Measurements from ENCODE around the gene TMBIM4. TPM values are rescaled to one million over a fixed set of nuclear protein-coding genes. Genes with fewer than 3 reads are reported as not detected.
A peak's percentile ranks its signal among the peaks of the same experiment; 100 is the strongest.

The TMBIM4 gene
- total and polyA plus RNA-seq, 2 donors (not counting 3 experiments of a cell fraction or from before 2014, with no cell fraction given) = 74.1 to 370 TPM

DNA sequence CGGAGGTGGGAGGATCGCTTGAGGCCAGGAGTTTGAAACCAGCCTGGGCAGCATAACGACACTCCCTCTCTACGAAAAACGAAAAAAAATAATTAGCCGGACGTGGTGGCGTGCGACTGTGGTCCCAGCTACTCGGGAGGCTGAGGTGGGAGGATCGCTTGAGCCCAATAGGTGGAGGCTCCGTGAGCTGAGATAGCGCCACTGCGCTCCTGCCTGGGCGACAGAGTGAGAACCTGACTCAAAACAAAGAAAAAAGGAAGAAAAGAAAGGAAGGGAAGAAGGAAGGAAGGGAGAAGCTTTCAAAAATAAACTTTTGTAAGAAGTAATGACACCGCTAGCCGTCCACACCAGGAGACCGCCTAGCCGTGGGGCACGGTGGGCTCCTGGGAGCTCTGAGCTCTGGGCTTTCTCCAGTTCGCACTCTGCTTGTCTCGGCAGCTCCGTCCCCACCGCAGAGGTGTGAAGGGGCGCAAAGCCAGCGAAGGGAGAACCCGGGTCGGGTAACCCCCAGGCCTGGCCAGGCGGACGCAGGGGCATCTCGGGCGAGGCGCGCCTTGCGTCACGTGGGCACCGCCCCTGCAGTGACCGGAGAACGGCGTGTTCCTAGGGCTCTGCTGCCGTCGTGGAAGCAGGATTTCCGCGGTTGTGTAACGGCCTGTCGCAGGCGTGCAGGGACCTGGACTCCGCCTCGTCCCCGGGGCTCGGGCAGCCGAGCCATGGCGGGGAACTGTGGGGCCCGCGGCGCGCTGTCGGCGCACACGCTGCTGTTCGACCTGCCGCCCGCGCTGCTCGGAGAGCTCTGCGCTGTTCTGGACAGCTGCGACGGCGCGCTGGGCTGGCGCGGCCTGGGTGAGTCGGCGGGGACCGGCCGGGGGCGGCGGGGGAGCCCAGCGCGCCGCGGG is 19.0 kb upstream of the TMBIM4 start, which contains the start of gene IRAK3:
TSS of gene IRAK3 (plus strand) at position 631 of the 902 bp plus-strand sequence. CDS start at position 717, 86 bp downstream.
- Histone ChIP-seq H3K36me3 (ENCODE audit: control insufficient read depth in 2 of 2, extremely low read depth in 1 of 2, insufficient read depth in 2 of 2, low read length in 2 of 2) (no peaks in the 10 kb centered on the region), H3K27me3 (ENCODE audit: control insufficient read depth in 2 of 2, insufficient read depth in 2 of 2, low read length in 2 of 2) (peaks cover 0 to 3% of the 10 kb centered on the region in 2 experiments), H3K9ac (replicated peaks; ENCODE audit: extremely low read depth, insufficient read depth, low read length) (peak within 1 kb of the TSS; percentile 57), H3K4me2 (ENCODE audit: insufficient read depth, low read length) (peak within 1 kb of the TSS; percentile 94), H4K20me1 (replicated peaks; ENCODE audit: control insufficient read depth, extremely low read depth, insufficient read depth, low read length) (no peaks in the 10 kb centered on the region), H3K4me1 (ENCODE audit: control insufficient read depth, extremely low read depth, insufficient read depth, low read length) (peaks cover 20% of the 10 kb centered on the region), H3K27ac (ENCODE audit: insufficient read depth, low read depth, low read length) (peak within 1 kb of the TSS; percentile 41), H3K9me3 (replicated peaks; ENCODE audit: control insufficient read depth, insufficient read depth, low read length) (no peaks in the 10 kb centered on the region), H3K4me3 (replicated peaks in 1 of 3; ENCODE audit: insufficient read depth in 1 of 3, low read depth in 1 of 3, low read length in 3 of 3) (peak within 1 kb of the TSS; percentile 44 to 82 (median 69)), H2AFZ (ENCODE audit: low read depth, low read length) (peak within 1 kb of the TSS; percentile 94), H3K79me2 (ENCODE audit: control insufficient read depth, insufficient read depth, low read length) (no peaks in the 10 kb centered on the region), H3K9me1 (replicated peaks; ENCODE audit: control insufficient read depth, extremely low read depth, insufficient read depth, low read length) (no peaks in the 10 kb centered on the region)
- CTCF ChIA-PET = interaction anchor here (1.5 to 1.7 kb wide), 3 partner anchors 12 to 46 kb away, joined by 5 to 6 read pairs (median 6); no protein-coding TSS in a partner anchor
- dilution Hi-C loops (cut with MboI; ENCODE audit: extremely low pct_ligation_motif_present, low sequenced_read_pairs) (no loop called here), intact Hi-C loops (cut with micrococcal nuclease) (loop anchor here (1.0 kb wide), 1 partner anchor 20 kb away; the partner anchor contains the start of gene TMBIM4)
- DNase-seq (ENCODE audit: low read depth, low spot score) (peak; percentile 70), FAIRE-seq (peak; percentile 15)
- POLR2A ChIA-PET = no interaction called here
- no TSS peak for BruUV-seq (replicated peaks)
- TF ChIP-seq GATA2 (IDR thresholded peaks at IDR 0.05; ENCODE audit: insufficient read depth, insufficient read length, low read depth, low read length) (no peak), POLR2AphosphoS5 (IDR thresholded peaks at IDR 0.05; ENCODE audit: insufficient read depth, low read depth, low read length) (peak; percentile 59), EZH2 (IDR thresholded peaks at IDR 0.05; ENCODE audit: borderline replicate concordance, low read depth, low read length, severe bottlenecking) (no peak), MYC (IDR thresholded peaks at IDR 0.05; ENCODE audit: low read depth, low read length) (peak; percentile 27), POLR2A (IDR thresholded peaks at IDR 0.05; ENCODE audit: low read depth, low read length) (peak; percentile 77)
- TF ChIP-seq, protein P1, sequence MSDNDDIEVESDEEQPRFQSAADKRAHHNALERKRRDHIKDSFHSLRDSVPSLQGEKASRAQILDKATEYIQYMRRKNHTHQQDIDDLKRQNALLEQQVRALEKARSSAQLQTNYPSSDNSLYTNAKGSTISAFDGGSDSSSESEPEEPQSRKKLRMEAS (IDR thresholded peaks at IDR 0.05; ENCODE audit: insufficient read depth, insufficient read length) = peak; percentile 79
